ENCODE data around the gene CCDC112. TPM values are rescaled to one million over a fixed set of nuclear protein-coding genes. Genes with fewer than 3 reads are reported as not detected.
"Not testable (repeated sequence)": the region's sequence is repeated elsewhere in the genome, so short reads cannot be mapped to it uniquely, and the experiment has no call there.

The CCDC112 gene
- total and polyA plus RNA-seq, 5 donors from 2014 or later: 0.89 to 2.7 (median 1.8) TPM

DNA sequence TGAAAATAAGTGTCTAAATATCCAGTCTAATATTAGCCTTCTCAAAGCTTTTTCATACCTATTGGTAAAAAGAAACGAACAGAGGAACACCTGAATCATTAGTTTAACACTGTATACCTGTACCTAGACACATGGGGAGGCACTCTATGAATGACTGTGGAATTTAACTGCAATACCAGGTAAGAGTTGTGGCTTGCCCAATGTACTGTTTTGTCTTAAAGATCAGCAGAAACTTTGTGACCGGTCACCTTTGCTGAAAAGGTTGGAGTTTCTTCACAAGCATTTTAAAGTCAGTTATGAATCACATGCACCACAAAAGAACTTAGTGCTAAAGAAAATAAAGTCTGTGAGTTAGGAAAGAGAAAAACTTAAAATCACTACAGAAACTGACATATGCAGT is 36.2 kb downstream of the CCDC112 start:
- Histone ChIP-seq H3K27ac (ENCODE audit: insufficient read depth, low read length, poor library complexity, severe bottlenecking) (no peak overlapping the region), H3K36me3 (ENCODE audit: control insufficient read depth, insufficient read depth, low read length) (peaks cover 11% of the 10 kb centered on the region), H3K4me3 (ENCODE audit: low read depth, low read length) (peak overlapping the region; percentile 99), H3K27me3 (ENCODE audit: control insufficient read depth, insufficient read depth, low read length) (no peaks in the 10 kb centered on the region), H3K4me1 (ENCODE audit: control insufficient read depth, insufficient read depth, low read length, poor library complexity, severe bottlenecking) (peaks cover 19% of the 10 kb centered on the region), H3K9me3 (ENCODE audit: control insufficient read depth in 2 of 2, low read length in 2 of 2) (no peaks in the 10 kb centered on the region)
- Mint-ChIP-seq H3K27me3 (peaks cover 4% of the 10 kb centered on the region), H3K36me3 (peaks cover 11% of the 10 kb centered on the region), H3K4me1 (peaks cover 39 to 75% (median 60%) of the 10 kb centered on the region in 4 donors), H3K4me3 (peak overlapping the region in 3 of 4 donors; percentile 10 to 91 (median 44)), H3K9me3 (peaks cover 0 to 8% (median 0%) of the 10 kb centered on the region in 7 donors), H3K27ac (no peak overlapping the region)
- ATAC-seq (ENCODE audit: low read depth in 2 of 2) (no peak), DNase-seq (no peak)

DNA sequence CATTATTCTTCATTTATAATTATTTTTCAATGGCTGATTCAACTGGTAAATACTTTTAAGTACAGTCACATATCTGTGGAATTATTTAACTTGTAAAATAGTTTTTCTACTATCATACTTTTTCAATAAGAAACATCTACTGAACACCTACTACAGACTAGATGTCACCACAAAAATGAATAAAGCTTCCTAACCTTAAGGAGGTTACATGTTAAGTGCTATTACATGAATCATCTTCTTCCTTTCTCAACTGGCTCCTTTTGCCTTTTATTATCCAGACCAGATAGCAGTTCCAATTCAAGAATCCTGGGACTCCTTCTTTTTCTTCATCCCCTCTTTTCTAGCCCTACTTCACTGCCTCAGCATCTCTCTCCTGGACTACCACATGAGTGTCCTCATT is 38.5 kb downstream of the CCDC112 start:
- peaks cover 0 to 2% (median 0%) of the 10 kb centered on the region in 7 donors for H3K9me3 Mint-ChIP-seq
- peak overlapping the region in 1 of 4 donors; percentile 47 for H3K4me3 Mint-ChIP-seq
- no peak overlapping the region for H3K4me3 ChIP-seq (ENCODE audit: low read depth, low read length)
- ATAC-seq (ENCODE audit: low read depth in 2 of 2): no peak
- H3K36me3 Mint-ChIP-seq: peaks cover 11% of the 10 kb centered on the region
- no peaks in the 10 kb centered on the region for H3K9me3 ChIP-seq (ENCODE audit: control insufficient read depth in 2 of 2, low read length in 2 of 2)
- peak overlapping the region in 1 of 3 donors; percentile 59 for H3K27ac Mint-ChIP-seq
- peaks cover 4% of the 10 kb centered on the region for H3K27me3 Mint-ChIP-seq
- peaks cover 11% of the 10 kb centered on the region for H3K36me3 ChIP-seq (ENCODE audit: control insufficient read depth, insufficient read depth, low read length)
- no peak for DNase-seq
- peaks cover 44 to 84% (median 70%) of the 10 kb centered on the region in 4 donors for H3K4me1 Mint-ChIP-seq
- peaks cover 19% of the 10 kb centered on the region for H3K4me1 ChIP-seq (ENCODE audit: control insufficient read depth, insufficient read depth, low read length, poor library complexity, severe bottlenecking)
- no peak overlapping the region for H3K27ac ChIP-seq (ENCODE audit: insufficient read depth, low read length, poor library complexity, severe bottlenecking)
- H3K27me3 ChIP-seq (ENCODE audit: control insufficient read depth, insufficient read depth, low read length): no peaks in the 10 kb centered on the region

GRCh38 chr5:115249379-115249778 is 47.1 kb downstream of the CCDC112 start:
- not testable (repeated sequence) for DNase-seq; H3K27me3 ChIP-seq (ENCODE audit: control insufficient read depth, insufficient read depth, low read length); H3K27ac ChIP-seq (ENCODE audit: insufficient read depth, low read length, poor library complexity, severe bottlenecking); H3K27me3 Mint-ChIP-seq; H3K4me3 Mint-ChIP-seq; H3K9me3 ChIP-seq (ENCODE audit: control insufficient read depth in 2 of 2, low read length in 2 of 2); H3K4me1 ChIP-seq (ENCODE audit: control insufficient read depth, insufficient read depth, low read length, poor library complexity, severe bottlenecking); ATAC-seq (ENCODE audit: low read depth in 2 of 2); H3K4me3 ChIP-seq (ENCODE audit: low read depth, low read length); H3K36me3 ChIP-seq (ENCODE audit: control insufficient read depth, insufficient read depth, low read length); H3K9me3 Mint-ChIP-seq
- peak overlapping the region in 1 of 3 donors; percentile 1 for H3K27ac Mint-ChIP-seq
- peaks cover 25 to 36% (median 32%) of the 10 kb centered on the region in 4 donors for H3K4me1 Mint-ChIP-seq
- H3K36me3 Mint-ChIP-seq: peaks cover 17% of the 10 kb centered on the region

- DNase-seq (peak in 2 of 3 donors; percentile 34 to 55), ATAC-seq (ENCODE audit: low read depth in 2 of 2) (peak; percentile 52 to 64)
- no peak overlapping the region for H3K27ac Mint-ChIP-seq
- Histone ChIP-seq H3K36me3 (ENCODE audit: control insufficient read depth, insufficient read depth, low read length) (peaks cover 11% of the 10 kb centered on the region), H3K4me1 (ENCODE audit: control insufficient read depth, insufficient read depth, low read length, poor library complexity, severe bottlenecking) (no peaks in the 10 kb centered on the region), H3K4me3 (ENCODE audit: low read depth, low read length) (no peak overlapping the region), H3K27ac (ENCODE audit: insufficient read depth, low read length, poor library complexity, severe bottlenecking) (no peak overlapping the region), H3K9me3 (ENCODE audit: control insufficient read depth in 2 of 2, low read length in 2 of 2) (no peaks in the 10 kb centered on the region), H3K27me3 (ENCODE audit: control insufficient read depth, insufficient read depth, low read length) (no peaks in the 10 kb centered on the region)
- H3K9me3 Mint-ChIP-seq: no peaks in the 10 kb centered on the region
- no peaks in the 10 kb centered on the region for H3K27me3 Mint-ChIP-seq
- H3K4me1 Mint-ChIP-seq: peaks cover 17 to 37% (median 27%) of the 10 kb centered on the region in 4 donors
- no peak overlapping the region for H3K4me3 Mint-ChIP-seq
- H3K36me3 Mint-ChIP-seq: peaks cover 20% of the 10 kb centered on the region
These were observed 50.0 kb downstream of the CCDC112 start for GRCh38 chr5:115246361-115246991.

- ATAC-seq (ENCODE audit: low read depth in 2 of 2) (no peak), DNase-seq (no peak)
- Mint-ChIP-seq H3K27me3 (no peaks in the 10 kb centered on the region), H3K27ac (no peak overlapping the region), H3K9me3 (no peaks in the 10 kb centered on the region), H3K4me3 (no peak overlapping the region), H3K4me1 (peaks cover 7 to 19% (median 13%) of the 10 kb centered on the region in 4 donors), H3K36me3 (peaks cover 20% of the 10 kb centered on the region)
- H3K36me3 ChIP-seq (ENCODE audit: control insufficient read depth, insufficient read depth, low read length): peaks cover 31% of the 10 kb centered on the region
- H3K27ac ChIP-seq (ENCODE audit: insufficient read depth, low read length, poor library complexity, severe bottlenecking): no peak overlapping the region
- H3K4me1 ChIP-seq (ENCODE audit: control insufficient read depth, insufficient read depth, low read length, poor library complexity, severe bottlenecking): no peaks in the 10 kb centered on the region
- H3K9me3 ChIP-seq (ENCODE audit: control insufficient read depth in 2 of 2, low read length in 2 of 2): no peaks in the 10 kb centered on the region
- H3K4me3 ChIP-seq (ENCODE audit: low read depth, low read length): no peak overlapping the region
- no peaks in the 10 kb centered on the region for H3K27me3 ChIP-seq (ENCODE audit: control insufficient read depth, insufficient read depth, low read length)
These were observed 53.0 kb downstream of the CCDC112 start for GRCh38 chr5:115243412-115243811.

DNA sequence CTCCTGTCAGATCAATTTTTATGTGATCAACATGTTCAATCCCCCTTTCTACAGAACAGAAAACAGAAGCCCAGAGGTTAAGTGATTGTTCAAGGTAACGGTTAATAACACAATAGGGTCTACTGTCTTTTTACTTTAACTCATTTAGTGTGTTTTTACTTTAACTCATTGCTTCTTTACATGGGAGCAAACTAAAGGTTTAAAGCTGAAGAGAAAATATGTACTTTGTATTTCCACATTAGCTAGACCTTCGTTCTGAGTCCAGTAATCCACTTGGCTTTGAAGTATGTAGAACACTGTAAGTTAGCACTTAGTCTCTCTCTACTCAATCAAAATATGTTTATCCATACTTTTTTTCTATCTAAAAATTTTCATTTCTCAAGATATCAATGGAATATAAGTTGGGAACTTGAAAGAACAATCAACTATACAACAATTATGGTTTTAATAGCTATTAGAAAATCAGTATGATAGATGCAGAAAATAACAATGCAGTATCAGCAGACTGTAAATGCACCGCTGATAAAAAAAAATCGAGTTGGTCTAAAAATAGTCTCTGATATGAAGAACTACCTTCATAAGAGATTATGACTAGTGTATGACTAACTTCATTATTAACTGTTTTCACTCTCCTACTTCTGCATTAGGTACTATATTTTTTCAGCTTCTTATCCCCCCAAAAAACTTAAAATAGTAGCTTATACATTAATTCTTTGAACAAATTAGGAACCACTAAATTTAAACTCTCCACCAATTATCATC is 54.4 kb downstream of the CCDC112 start:
- no peak for ATAC-seq (ENCODE audit: low read depth in 2 of 2)
- H3K27me3 ChIP-seq (ENCODE audit: control insufficient read depth, insufficient read depth, low read length): no peaks in the 10 kb centered on the region

DNA sequence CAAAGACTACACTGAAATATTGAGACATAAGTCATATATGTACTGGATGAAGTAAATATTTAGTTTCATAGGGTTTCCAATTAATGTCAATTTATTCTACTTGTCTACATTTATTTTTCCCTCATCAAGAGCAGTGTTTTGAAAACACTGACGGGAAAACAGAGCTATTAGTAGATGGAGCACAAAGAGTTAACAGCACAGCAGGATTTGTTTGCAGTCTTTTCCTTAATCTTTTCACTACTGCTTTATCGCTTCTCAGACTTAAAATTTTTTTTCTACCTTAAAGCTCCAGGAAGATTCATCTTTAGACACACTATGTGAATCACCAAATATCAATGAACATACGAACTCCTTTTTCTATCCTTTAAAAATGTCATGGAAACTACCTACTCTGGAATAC is 59.4 kb downstream of the CCDC112 start:
- Mint-ChIP-seq H3K9me3 (no peaks in the 10 kb centered on the region), H3K4me3 (no peak overlapping the region), H3K36me3 (peaks cover 55% of the 10 kb centered on the region), H3K27me3 (no peaks in the 10 kb centered on the region), H3K27ac (no peak overlapping the region), H3K4me1 (peaks cover 0 to 22% (median 7%) of the 10 kb centered on the region in 4 donors)
- Histone ChIP-seq H3K4me1 (ENCODE audit: control insufficient read depth, insufficient read depth, low read length, poor library complexity, severe bottlenecking) (no peaks in the 10 kb centered on the region), H3K36me3 (ENCODE audit: control insufficient read depth, insufficient read depth, low read length) (peaks cover 66% of the 10 kb centered on the region), H3K9me3 (ENCODE audit: control insufficient read depth in 2 of 2, low read length in 2 of 2) (no peaks in the 10 kb centered on the region), H3K27ac (ENCODE audit: insufficient read depth, low read length, poor library complexity, severe bottlenecking) (no peak overlapping the region), H3K27me3 (ENCODE audit: control insufficient read depth, insufficient read depth, low read length) (no peaks in the 10 kb centered on the region), H3K4me3 (ENCODE audit: low read depth, low read length) (no peak overlapping the region)
- no peak for DNase-seq
- no peak for ATAC-seq (ENCODE audit: low read depth in 2 of 2)

More for the DNA sequence above, 54.4 kb downstream of the CCDC112 start:
- Histone ChIP-seq H3K36me3 (ENCODE audit: control insufficient read depth, insufficient read depth, low read length) (peaks cover 41% of the 10 kb centered on the region), H3K4me3 (ENCODE audit: low read depth, low read length) (no peak overlapping the region), H3K4me1 (ENCODE audit: control insufficient read depth, insufficient read depth, low read length, poor library complexity, severe bottlenecking) (no peaks in the 10 kb centered on the region), H3K27ac (ENCODE audit: insufficient read depth, low read length, poor library complexity, severe bottlenecking) (no peak overlapping the region), H3K9me3 (ENCODE audit: control insufficient read depth in 2 of 2, low read length in 2 of 2) (no peaks in the 10 kb centered on the region)
- H3K36me3 Mint-ChIP-seq: peaks cover 24% of the 10 kb centered on the region
- no peaks in the 10 kb centered on the region for H3K27me3 Mint-ChIP-seq
- H3K27ac Mint-ChIP-seq: no peak overlapping the region
- DNase-seq: no peak
- no peaks in the 10 kb centered on the region for H3K9me3 Mint-ChIP-seq
- peaks cover 7 to 19% (median 16%) of the 10 kb centered on the region in 4 donors for H3K4me1 Mint-ChIP-seq
- H3K4me3 Mint-ChIP-seq: no peak overlapping the region

All from CD4-positive, CD25-positive, alpha-beta regulatory T cell (primary cell).